ENCODE measurements around the gene FBXL7. TPM values are rescaled to one million over a fixed set of nuclear protein-coding genes. Genes with fewer than 3 reads are reported as not detected.

Gene FBXL7
- total and polyA plus RNA-seq, 9 of the 15 experiments (the other 6 are each of a cell fraction or from before 2014, with no cell fraction given), result 0.04 to 0.08 TPM; not detected in 7

GRCh38 chr5:15776346-15776745 lies 276.4 kb downstream of the FBXL7 start:
- no peaks in the 10 kb centered on the region for H3K9me1 ChIP-seq (ENCODE audit: control insufficient read depth, insufficient read depth, low read length)
- TF ChIP-seq ZNF740 (CRISPR knock-in tag; IDR thresholded peaks at IDR 0.05) (no peak), ZNF740 (tag; IDR thresholded peaks at IDR 0.05) (no peak), MXI1 (IDR thresholded peaks at IDR 0.05; ENCODE audit: low read depth, low read length) (no peak), RNF219 (CRISPR knock-in tag; IDR thresholded peaks at IDR 0.05) (no peak), TCF7 (IDR thresholded peaks at IDR 0.05; ENCODE audit: borderline replicate concordance) (no peak), SNRNP70 (optimal IDR thresholded peaks at IDR 0.05; ENCODE audit: low read depth, low read length) (no peak), RBM34 (IDR thresholded peaks at IDR 0.05; ENCODE audit: borderline replicate concordance, insufficient read depth, low read length) (no peak), SRSF1 (IDR thresholded peaks at IDR 0.05; ENCODE audit: low read depth, low read length) (no peak), UBTF (IDR thresholded peaks at IDR 0.05; ENCODE audit: borderline replicate concordance in 1 of 2, low read depth in 2 of 2, low read length in 2 of 2) (no peak), SP2 (IDR thresholded peaks at IDR 0.05; ENCODE audit: extremely low read depth, low read depth, low read length, poor library complexity, severe bottlenecking) (no peak), YBX1 (IDR thresholded peaks at IDR 0.05) (no peak), HSF4 (CRISPR knock-in tag; IDR thresholded peaks at IDR 0.05; ENCODE audit: borderline replicate concordance) (no peak), ETS2 (tag; IDR thresholded peaks at IDR 0.05; ENCODE audit: borderline replicate concordance, poor library complexity, severe bottlenecking) (no peak), BRD9 (IDR thresholded peaks at IDR 0.05; ENCODE audit: low read depth, partially characterized antibody) (no peak)
- in situ Hi-C loops (cut with MboI) (no loop called here), intact Hi-C loops (cut with micrococcal nuclease) (no loop called here)
- no peaks in the 10 kb centered on the region for H3K36me3 ChIP-seq (ENCODE audit: control insufficient read depth, insufficient read depth, low read length)
- FAIRE-seq, result no peak
- no peak overlapping the region for H3K4me2 ChIP-seq (ENCODE audit: insufficient read depth, low read length)
- H3K9ac ChIP-seq (ENCODE audit: insufficient read depth in 1 of 2, low read depth in 2 of 2, low read length in 2 of 2), result no peak overlapping the region
- WGBS (ENCODE audit: insufficient coverage, low coverage, missing lambda C conversion rate), result 0% methylated on average over 2 of the region's 2 CpGs
- no peaks in the 10 kb centered on the region for H3K27me3 ChIP-seq (ENCODE audit: control insufficient read depth in 2 of 2, insufficient read depth in 2 of 2, low read length in 2 of 2)
- BruUV-seq (replicated peaks), result no TSS peak
- no peak overlapping the region for H3K27ac ChIP-seq (ENCODE audit: extremely low read depth, low read depth, low read length)
- H2AFZ ChIP-seq (ENCODE audit: low read depth, low read length), result no peak overlapping the region
- CTCF ChIA-PET (ENCODE audit: low intra/inter-chr PET ratio), result no interaction called here
- POLR2A ChIA-PET, result no interaction called here
- H4K20me1 ChIP-seq (replicated peaks; ENCODE audit: control insufficient read depth, insufficient read depth, low read length), result no peaks in the 10 kb centered on the region
- no peaks in the 10 kb centered on the region for H3K79me2 ChIP-seq (ENCODE audit: control insufficient read depth, insufficient read depth, low read length)
- H3K9me3 ChIP-seq (replicated peaks; ENCODE audit: control insufficient read depth, insufficient read depth, low read depth, low read length), result no peaks in the 10 kb centered on the region
- no peak overlapping the region for H3K4me3 ChIP-seq
- no peak for DNase-seq (ENCODE audit: extremely low read depth in 1 of 4, low spot score in 3 of 4)
- ATAC-seq, result no peak
- H3K4me1 ChIP-seq (replicated peaks in 1 of 2; ENCODE audit: control insufficient read depth in 2 of 2, insufficient read depth in 2 of 2, low read length in 2 of 2), result no peaks in the 10 kb centered on the region

Data from K562 (cell line).